Stimulated activated CD4-positive, alpha-beta T cell treated with anti-CD3 and anti-CD28 coated beads, Interleukin-4, amount 100 ng/mL, for 4 hours (primary cell): ENCODE data around the gene SMIM28.
"Not testable (repeated sequence)": the region's sequence is repeated elsewhere in the genome, so short reads cannot be mapped to it uniquely, and the experiment has no call there.

ENCODE experiments used
- DNase-seq, 2 experiments: peaks; one replicate each; pipeline ENCODE4 v3.0.0-alpha.2; 2020

The SMIM28 gene

DNA sequence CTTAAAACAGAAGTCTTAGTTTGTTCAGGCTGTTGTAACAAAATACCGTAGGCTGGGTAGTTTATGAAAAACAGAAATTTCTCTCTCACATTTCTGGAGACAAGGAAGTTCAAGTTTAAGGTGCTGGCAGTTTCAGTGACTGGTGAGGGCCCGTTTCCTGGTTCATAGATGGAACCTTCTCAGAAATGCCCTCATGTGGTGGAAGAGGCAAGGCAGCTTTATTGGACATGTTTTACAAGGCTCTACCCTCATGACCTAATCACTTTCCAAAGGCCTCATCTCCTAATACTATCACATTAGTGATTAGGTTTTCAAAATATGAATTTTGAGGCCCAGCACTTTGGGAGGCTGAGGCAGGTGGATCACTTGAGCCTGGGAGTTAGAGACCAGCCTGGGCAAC, 28.7 kb downstream of the SMIM28 start:
- DNase-seq, result no peak

DNA sequence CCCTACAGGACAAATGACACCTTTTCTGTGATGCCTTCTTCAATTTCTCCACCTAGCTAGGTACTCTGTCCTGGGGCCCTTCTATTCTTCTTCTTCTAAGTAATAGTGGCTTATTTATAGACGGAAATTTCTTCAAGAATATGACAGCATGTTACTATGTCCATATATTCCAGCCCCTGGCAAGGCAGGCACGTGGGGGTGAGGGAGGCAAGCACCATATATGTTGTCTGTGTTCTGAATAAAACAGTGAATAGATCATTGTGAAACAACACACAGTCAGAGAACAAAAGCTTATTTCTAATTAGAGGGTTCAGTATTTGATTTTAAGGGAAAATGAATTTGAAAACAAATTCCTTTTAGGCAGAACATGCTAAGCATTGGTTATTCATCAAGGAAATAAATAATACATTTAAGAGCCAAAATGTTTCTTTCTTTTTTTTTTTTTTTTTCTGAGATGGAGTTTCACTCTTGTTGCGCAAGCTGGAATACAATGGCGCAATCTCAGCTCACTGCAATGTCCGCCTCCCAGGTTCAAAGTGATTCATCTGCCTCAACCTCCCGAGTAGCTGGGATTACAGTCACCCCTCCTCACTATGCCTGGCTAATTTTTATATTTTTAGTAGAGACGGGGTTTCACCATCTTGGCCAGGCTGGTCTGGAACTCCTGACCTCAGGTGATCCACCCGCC, 32.5 kb downstream of the SMIM28 start:
- no peak for DNase-seq

GRCh38 chr6:138410972-138411880, 33.5 kb downstream of the SMIM28 start:
- no peak for DNase-seq

DNA sequence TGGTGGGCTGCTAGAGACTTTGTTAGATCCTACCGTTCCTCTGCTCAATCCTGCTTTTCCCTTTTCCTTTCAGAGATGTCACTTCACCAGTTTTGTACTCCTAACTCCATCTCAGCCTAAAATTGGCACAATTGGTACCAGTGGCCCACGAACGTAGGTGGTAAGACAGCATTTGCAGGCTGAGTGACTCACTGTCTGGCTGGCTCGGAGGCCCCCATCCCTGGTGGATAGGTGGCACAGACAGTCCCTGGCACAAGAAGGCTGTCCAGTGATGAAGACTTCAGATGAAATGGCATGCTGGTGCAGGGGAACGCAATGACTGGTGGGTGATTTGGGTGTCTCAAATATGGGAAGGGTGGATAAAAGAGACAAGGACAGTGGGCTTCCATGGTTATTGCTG, 37.4 kb downstream of the SMIM28 start:
- no peak for DNase-seq

GRCh38 chr6:138416206-138416605, 38.5 kb downstream of the SMIM28 start:
- no peak for DNase-seq

GRCh38 chr6:138417493-138418117, 39.9 kb downstream of the SMIM28 start:
- no peak for DNase-seq

DNA sequence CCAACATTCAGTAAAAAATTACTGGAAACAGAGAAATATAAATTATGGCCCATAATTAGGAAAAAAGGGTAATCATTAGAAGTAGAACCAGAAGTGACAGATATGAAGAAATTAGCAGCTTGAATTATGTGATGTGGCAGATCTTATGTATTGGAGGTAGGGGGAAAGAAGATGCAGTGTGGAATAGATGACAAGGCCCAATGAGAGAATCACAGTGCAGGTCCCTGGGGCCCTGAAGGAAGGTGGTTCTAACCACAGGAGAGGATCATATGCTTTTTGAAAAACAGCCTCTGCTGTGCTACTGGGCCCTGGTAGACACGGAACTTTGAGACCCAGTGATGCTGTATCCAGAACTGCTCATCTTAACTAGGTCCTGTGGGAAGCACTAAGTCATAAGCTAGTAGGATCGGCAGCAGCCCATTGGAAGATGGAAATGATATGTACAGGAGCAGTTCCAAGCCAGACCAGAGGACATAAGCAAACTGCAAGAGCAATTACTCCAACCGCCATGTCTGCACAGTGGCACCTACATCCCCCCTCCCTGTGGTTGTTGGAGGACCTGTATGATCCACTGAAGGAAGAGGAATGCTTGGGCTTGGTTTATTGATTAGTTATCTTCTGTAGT, 40.5 kb downstream of the SMIM28 start:
- no peak for DNase-seq

- DNase-seq, result no peak
Measured at GRCh38 chr6:138419766-138420165, 42.1 kb downstream of the SMIM28 start.

- DNase-seq, result no peak
Measured at GRCh38 chr6:138420356-138420755, 42.7 kb downstream of the SMIM28 start.

DNA sequence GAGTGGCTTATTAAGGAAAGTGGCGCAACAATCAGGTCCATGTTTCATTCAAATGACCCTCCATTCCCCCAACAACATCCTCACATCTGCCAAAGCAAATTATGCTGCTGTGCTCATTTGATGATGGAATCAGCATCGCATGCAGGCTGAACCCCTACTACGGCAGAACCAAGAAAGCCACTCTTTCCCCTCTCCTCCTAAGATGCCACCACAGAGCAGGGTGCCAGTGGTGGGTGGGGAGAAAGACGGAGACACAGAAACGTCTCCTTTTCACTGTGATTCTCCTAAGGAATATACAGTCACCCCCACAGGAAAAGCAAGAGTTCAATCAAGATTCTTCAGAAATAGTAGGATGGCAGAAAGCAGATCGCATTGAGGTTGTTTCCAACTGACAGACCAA, 43.4 kb downstream of the SMIM28 start:
- DNase-seq, result no peak

- DNase-seq, result no peak
Measured at GRCh38 chr6:138421608-138422007, 43.9 kb downstream of the SMIM28 start.

DNA sequence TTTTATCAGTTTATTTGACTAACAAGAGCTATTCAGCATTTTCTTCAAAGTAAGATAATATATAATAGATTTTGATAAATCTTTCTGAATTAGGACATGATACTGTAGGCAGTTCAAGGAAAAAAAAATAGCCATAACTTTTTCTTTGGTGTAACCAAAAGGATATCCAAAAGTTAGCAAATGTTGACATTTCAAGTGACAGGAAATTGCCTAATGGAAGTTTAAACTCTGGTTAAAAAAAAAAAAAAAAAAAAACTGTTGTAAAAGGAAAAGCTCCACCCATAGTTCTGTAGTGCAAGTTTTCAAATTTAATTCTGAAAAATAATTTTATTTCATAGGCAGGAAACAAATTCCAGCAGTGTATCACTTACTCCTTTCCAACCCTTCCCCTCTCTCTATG, 45.2 kb downstream of the SMIM28 start:
- no peak for DNase-seq

- no peak for DNase-seq
Measured at GRCh38 chr6:138424004-138424904, 46.5 kb downstream of the SMIM28 start.

DNA sequence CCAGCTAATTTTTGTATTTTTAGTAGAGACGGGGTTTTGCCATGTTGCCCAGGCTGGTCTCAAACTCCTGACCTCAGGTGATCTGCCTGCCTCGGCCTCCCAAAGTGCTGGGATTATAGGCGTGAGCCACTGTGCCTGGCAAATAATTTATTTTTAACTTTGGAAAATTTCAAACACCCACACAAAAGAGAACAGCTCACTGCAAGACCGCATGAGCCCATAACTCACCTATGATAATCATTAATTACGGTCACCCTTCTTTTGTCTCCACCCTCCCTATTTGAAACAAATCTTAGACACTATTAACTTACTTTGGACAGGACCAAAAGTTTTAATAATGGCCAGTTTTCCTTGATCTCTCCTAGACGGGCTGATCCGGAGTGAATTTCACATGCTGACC, 47.6 kb downstream of the SMIM28 start:
- not testable (repeated sequence) for DNase-seq

- no peak for DNase-seq
Measured at GRCh38 chr6:138426500-138427123, 48.9 kb downstream of the SMIM28 start.

GRCh38 chr6:138427701-138428100, 50.0 kb downstream of the SMIM28 start:
- no peak for DNase-seq

DNA sequence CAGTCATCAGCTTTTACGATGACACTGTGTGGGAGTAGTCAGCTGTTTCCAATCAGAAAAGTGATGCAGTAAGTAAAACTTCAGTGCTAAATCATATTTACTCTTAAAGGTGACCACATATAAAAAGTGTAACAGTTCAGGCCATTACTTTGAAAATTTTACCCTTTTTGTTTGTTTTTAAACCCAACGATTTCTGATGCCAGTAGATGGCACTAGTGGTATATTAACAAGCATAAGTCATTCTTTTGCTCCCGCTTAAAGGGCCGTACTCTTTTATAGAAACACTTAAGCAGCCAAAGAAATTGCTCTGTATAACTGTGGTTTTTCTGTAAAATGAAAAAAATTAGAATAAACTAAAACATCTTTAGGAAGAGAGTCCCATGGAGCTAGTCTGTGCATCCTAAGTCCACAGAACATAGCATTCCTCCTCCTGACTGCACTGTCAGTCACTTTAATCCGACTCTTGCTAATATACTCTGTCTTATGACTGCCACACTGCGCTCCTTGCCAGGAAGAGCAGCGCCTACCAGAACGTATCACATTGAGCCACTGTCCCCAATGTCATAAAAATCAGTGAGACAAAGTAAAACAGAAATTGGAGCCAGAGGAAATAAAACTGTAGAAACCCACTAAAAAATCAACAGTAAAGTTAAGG, 51.4 kb downstream of the SMIM28 start:
- no peak for DNase-seq

- no peak for DNase-seq
Measured at GRCh38 chr6:138429761-138430160, 52.1 kb downstream of the SMIM28 start.

GRCh38 chr6:138430361-138431145, 52.8 kb downstream of the SMIM28 start:
- DNase-seq, result no peak
